ENCODE measurements around the gene RPL29. TPM values are rescaled to one million over a fixed set of nuclear protein-coding genes. Genes with fewer than 3 reads are reported as not detected.

The RPL29 gene
- total RNA-seq, 1 donor from 2014 or later = 1,666 TPM

GRCh38 chr3:52023101-52023770, 27.5 kb upstream of the RPL29 start:
- Mint-ChIP-seq H3K9me3 (no peaks in the 10 kb centered on the region), H3K4me1 (ENCODE audit: low read depth) (no peaks in the 10 kb centered on the region), H3K27me3 (ENCODE audit: low read depth) (peaks cover 3% of the 10 kb centered on the region), H3K36me3 (ENCODE audit: low read depth) (no peaks in the 10 kb centered on the region), H3K27ac (no peak overlapping the region), H3K4me3 (ENCODE audit: low read depth) (no peak overlapping the region)
- intact Hi-C loops (cut with micrococcal nuclease) = no loop called here
- no peak for DNase-seq (ENCODE audit: low spot score)

GRCh38 chr3:52022323-52023100, 26.8 kb upstream of the RPL29 start:
- Mint-ChIP-seq H3K9me3 (no peaks in the 10 kb centered on the region), H3K27me3 (ENCODE audit: low read depth) (peaks cover 3% of the 10 kb centered on the region), H3K36me3 (ENCODE audit: low read depth) (no peaks in the 10 kb centered on the region), H3K27ac (no peak overlapping the region), H3K4me3 (ENCODE audit: low read depth) (no peak overlapping the region), H3K4me1 (ENCODE audit: low read depth) (no peaks in the 10 kb centered on the region)
- no peak for DNase-seq (ENCODE audit: low spot score)
- intact Hi-C loops (cut with micrococcal nuclease) = no loop called here

GRCh38 chr3:52021489-52022268, 26.0 kb upstream of the RPL29 start:
- peaks cover 3% of the 10 kb centered on the region for H3K27me3 Mint-ChIP-seq (ENCODE audit: low read depth)
- intact Hi-C loops (cut with micrococcal nuclease) = no loop called here
- no peak overlapping the region for H3K27ac Mint-ChIP-seq
- H3K9me3 Mint-ChIP-seq = no peaks in the 10 kb centered on the region
- no peaks in the 10 kb centered on the region for H3K36me3 Mint-ChIP-seq (ENCODE audit: low read depth)
- H3K4me3 Mint-ChIP-seq (ENCODE audit: low read depth) = no peak overlapping the region
- no peak for DNase-seq (ENCODE audit: low spot score)
- H3K4me1 Mint-ChIP-seq (ENCODE audit: low read depth) = no peaks in the 10 kb centered on the region

- DNase-seq (ENCODE audit: low spot score) = no peak
- Mint-ChIP-seq H3K27me3 (ENCODE audit: low read depth) (no peaks in the 10 kb centered on the region), H3K27ac (no peak overlapping the region), H3K4me1 (ENCODE audit: low read depth) (no peaks in the 10 kb centered on the region), H3K9me3 (no peaks in the 10 kb centered on the region), H3K4me3 (ENCODE audit: low read depth) (no peak overlapping the region), H3K36me3 (ENCODE audit: low read depth) (no peaks in the 10 kb centered on the region)
- intact Hi-C loops (cut with micrococcal nuclease) = no loop called here
Observed at GRCh38 chr3:52020796-52021195, 25.1 kb upstream of the RPL29 start.

- intact Hi-C loops (cut with micrococcal nuclease) = no loop called here
- Mint-ChIP-seq H3K4me3 (ENCODE audit: low read depth) (no peak overlapping the region), H3K27ac (no peak overlapping the region), H3K9me3 (no peaks in the 10 kb centered on the region), H3K4me1 (ENCODE audit: low read depth) (no peaks in the 10 kb centered on the region), H3K27me3 (ENCODE audit: low read depth) (no peaks in the 10 kb centered on the region), H3K36me3 (ENCODE audit: low read depth) (no peaks in the 10 kb centered on the region)
- no peak for DNase-seq (ENCODE audit: low spot score)
Observed at GRCh38 chr3:52019352-52020080, 23.8 kb upstream of the RPL29 start.

GRCh38 chr3:52018319-52019000, 22.8 kb upstream of the RPL29 start:
- Mint-ChIP-seq H3K27me3 (ENCODE audit: low read depth) (no peaks in the 10 kb centered on the region), H3K9me3 (no peaks in the 10 kb centered on the region), H3K27ac (no peak overlapping the region), H3K36me3 (ENCODE audit: low read depth) (no peaks in the 10 kb centered on the region), H3K4me3 (ENCODE audit: low read depth) (no peak overlapping the region), H3K4me1 (ENCODE audit: low read depth) (no peaks in the 10 kb centered on the region)
- DNase-seq (ENCODE audit: low spot score) = no peak
- intact Hi-C loops (cut with micrococcal nuclease) = no loop called here

- DNase-seq (ENCODE audit: low spot score) = no peak
Observed at GRCh38 chr3:52017586-52017985, 21.9 kb upstream of the RPL29 start.

GRCh38 chr3:52015438-52016228, 19.9 kb upstream of the RPL29 start:
- Mint-ChIP-seq H3K9me3 (no peaks in the 10 kb centered on the region), H3K27ac (no peak overlapping the region), H3K36me3 (ENCODE audit: low read depth) (no peaks in the 10 kb centered on the region), H3K4me3 (ENCODE audit: low read depth) (no peak overlapping the region), H3K4me1 (ENCODE audit: low read depth) (no peaks in the 10 kb centered on the region), H3K27me3 (ENCODE audit: low read depth) (peaks cover 2% of the 10 kb centered on the region)
- DNase-seq (ENCODE audit: low spot score) = no peak
- intact Hi-C loops (cut with micrococcal nuclease) = no loop called here

More at GRCh38 chr3:52017586-52017985, 21.9 kb upstream of the RPL29 start:
- H3K4me3 Mint-ChIP-seq (ENCODE audit: low read depth) = no peak overlapping the region
- no peaks in the 10 kb centered on the region for H3K9me3 Mint-ChIP-seq
- no peaks in the 10 kb centered on the region for H3K4me1 Mint-ChIP-seq (ENCODE audit: low read depth)
- no peak overlapping the region for H3K27ac Mint-ChIP-seq
- no peaks in the 10 kb centered on the region for H3K36me3 Mint-ChIP-seq (ENCODE audit: low read depth)
- H3K27me3 Mint-ChIP-seq (ENCODE audit: low read depth) = no peaks in the 10 kb centered on the region
- intact Hi-C loops (cut with micrococcal nuclease) = no loop called here

GRCh38 chr3:52014613-52015012, 18.9 kb upstream of the RPL29 start:
- DNase-seq (ENCODE audit: low spot score) = no peak
- H3K36me3 Mint-ChIP-seq (ENCODE audit: low read depth) = no peaks in the 10 kb centered on the region
- no peak overlapping the region for H3K27ac Mint-ChIP-seq
- H3K4me1 Mint-ChIP-seq (ENCODE audit: low read depth) = no peaks in the 10 kb centered on the region
- no peaks in the 10 kb centered on the region for H3K9me3 Mint-ChIP-seq
- no peak overlapping the region for H3K4me3 Mint-ChIP-seq (ENCODE audit: low read depth)
- peaks cover 4% of the 10 kb centered on the region for H3K27me3 Mint-ChIP-seq (ENCODE audit: low read depth)
- intact Hi-C loops (cut with micrococcal nuclease) = no loop called here

- DNase-seq (ENCODE audit: low spot score) = no peak
- no peak overlapping the region for H3K27ac Mint-ChIP-seq
Observed at GRCh38 chr3:52013802-52014598, 18.3 kb upstream of the RPL29 start.

GRCh38 chr3:52012699-52013098, 17.0 kb upstream of the RPL29 start:
- Mint-ChIP-seq H3K4me3 (ENCODE audit: low read depth) (no peak overlapping the region), H3K9me3 (no peaks in the 10 kb centered on the region), H3K4me1 (ENCODE audit: low read depth) (no peaks in the 10 kb centered on the region), H3K36me3 (ENCODE audit: low read depth) (no peaks in the 10 kb centered on the region), H3K27ac (no peak overlapping the region), H3K27me3 (ENCODE audit: low read depth) (peaks cover 4% of the 10 kb centered on the region)
- intact Hi-C loops (cut with micrococcal nuclease) = no loop called here
- DNase-seq (ENCODE audit: low spot score) = no peak

More at GRCh38 chr3:52013802-52014598, 18.3 kb upstream of the RPL29 start:
- Mint-ChIP-seq H3K36me3 (ENCODE audit: low read depth) (no peaks in the 10 kb centered on the region), H3K9me3 (no peaks in the 10 kb centered on the region), H3K4me3 (ENCODE audit: low read depth) (no peak overlapping the region), H3K27me3 (ENCODE audit: low read depth) (peaks cover 4% of the 10 kb centered on the region), H3K4me1 (ENCODE audit: low read depth) (no peaks in the 10 kb centered on the region)
- intact Hi-C loops (cut with micrococcal nuclease) = no loop called here

Measured in activated T-helper 2 cell treated with anti-CD3 and anti-CD28 coated beads, Interferon-gamma antibody, Interleukin-2, Interleukin-4, amounts not matched to agents 10 μg/mL and 5 μg/mL and 100 μg/mL, durations not matched to agents 14 hours and 24 hours and 36 hours (primary cell).